Astrocyte of the spinal cord (primary cell): Measurements from ENCODE around the gene C2CD3.

ENCODE experiments used
- DNase-seq: peaks from one replicate; pipeline ENCODE4 v3.0.0; 2011; ENCODE audit warnings: low read depth, low spot score
- H3K4me3 ChIP-seq: 2 replicates; pipeline ENCODE4 v1.5.1; 2011; ENCODE audit warnings: low read depth, mild to moderate bottlenecking, low read length, moderate library complexity
- in situ Hi-C: cut with HindIII; loops from 2 replicates; pipeline ENCODE4 v1.10.0; 2017; ENCODE audit warnings: low sequenced_read_pairs
- TF ChIP-seq, protein P1 (sequence below): IDR thresholded peaks from 2 replicates; pipeline ENCODE4 v1.5.1; 2012; ENCODE audit warnings: low read depth, mild to moderate bottlenecking, low read length, inconsistent platforms

The C2CD3 gene, protein sequence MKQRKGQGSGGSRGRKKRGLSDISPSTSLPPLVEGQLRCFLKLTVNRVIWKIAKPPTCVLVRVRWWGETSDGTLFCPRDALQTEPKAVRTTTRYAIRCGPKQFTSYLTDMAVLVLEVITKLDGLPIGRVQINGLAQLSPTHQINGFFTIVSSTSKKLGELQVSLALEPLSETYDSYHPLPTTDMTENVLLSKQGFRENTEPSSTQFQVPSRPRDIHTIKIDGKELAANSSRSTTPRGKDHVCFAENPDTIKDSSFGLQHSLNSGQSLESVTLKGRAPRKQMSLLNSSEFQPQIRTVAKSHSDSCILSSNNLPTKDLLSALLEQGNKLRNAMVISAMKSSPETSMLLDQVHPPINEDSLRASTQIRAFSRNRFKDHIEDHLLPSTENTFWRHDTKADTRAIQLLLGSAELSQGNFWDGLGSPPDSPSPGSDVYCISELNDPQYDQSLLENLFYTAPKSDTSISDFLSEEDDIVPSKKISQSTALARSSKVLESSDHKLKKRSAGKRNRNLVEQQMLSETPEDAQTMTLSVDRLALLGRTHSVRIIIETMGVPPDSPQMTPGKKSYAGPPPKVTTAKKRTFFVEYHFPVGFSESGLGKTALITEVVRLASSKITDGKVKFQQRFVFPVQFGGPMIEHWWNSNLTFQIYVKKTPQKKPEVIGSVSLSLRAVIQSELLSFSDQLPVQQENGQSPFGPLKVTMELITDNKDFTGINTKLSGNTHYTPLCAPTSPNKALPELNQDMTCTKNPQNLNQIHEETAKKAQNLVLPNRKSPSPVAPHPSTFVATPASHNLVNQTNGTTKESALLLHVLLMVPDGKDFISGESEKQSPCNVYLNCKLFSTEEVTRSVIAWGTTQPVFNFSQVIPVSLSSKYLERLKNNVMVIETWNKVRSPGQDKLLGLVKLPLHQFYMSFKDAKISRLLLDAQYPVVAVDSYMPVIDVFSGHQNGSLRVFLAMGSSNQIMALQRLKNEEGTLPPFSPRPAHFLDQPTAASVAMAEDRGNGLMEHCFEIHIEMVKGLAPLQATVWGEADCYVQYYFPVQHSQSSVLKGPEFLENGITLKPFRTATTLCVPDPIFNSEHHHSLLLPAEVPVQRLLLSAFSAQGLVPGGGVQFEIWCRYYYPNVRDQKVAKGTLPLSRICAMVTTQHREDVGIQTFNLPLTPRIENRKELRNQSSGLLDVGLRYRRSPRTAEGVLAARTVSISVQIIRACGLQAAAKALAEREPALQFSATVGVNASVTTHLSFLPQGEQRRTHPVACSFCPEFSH (N-terminal part only)

DNA sequence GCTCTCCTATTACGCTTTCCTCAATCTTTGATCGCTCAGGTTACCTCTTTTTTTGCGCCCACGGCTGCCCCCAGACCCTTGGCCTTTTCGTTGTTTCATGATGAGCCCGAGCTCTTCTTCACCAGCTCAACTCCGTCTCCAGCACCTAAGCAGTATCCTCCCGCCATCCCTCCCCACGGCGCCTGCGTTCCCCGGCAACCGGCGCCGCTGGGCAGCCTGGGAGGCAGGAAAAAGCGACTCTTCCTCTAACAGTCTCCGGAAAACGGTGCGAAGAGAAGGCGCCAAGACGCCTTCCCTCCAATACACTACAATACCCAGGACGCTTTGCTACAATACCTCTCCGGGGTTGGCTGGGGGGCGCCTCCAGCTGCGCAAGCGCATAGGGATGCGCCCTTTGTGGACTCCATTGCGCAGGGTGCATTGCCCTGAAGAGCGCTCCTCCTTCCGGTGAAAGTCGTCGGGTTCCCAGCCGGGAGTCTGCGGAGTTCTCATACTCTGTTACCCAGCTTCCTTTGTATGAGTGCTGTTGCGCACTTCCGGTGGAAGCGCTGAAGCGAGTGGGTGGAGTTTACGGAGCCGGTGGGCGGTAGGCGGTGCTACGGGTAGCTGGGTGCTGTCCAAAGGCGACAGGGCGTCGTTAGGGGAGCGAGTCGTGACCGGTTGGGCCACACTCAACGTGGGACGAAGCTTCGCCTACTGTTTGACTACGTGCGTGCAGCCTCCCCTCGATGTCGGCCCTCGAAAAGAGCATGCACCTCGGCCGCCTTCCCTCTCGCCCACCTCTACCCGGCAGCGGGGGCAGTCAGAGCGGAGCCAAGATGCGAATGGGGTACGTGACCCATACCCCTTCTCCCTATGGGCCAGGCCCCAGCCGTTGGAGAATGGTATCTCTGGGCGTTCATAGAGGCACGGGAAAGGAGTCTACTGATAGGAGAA lies at the start of gene C2CD3, which contains the start of gene PPME1:
TSS of gene C2CD3 (minus strand) at position 309 of the 936 bp plus-strand sequence. CDS start at position 99, 210 bp downstream.
TSS of gene PPME1 (plus strand) at position 596 of the 936 bp plus-strand sequence. CDS start at position 729, 133 bp downstream.
- in situ Hi-C loops: no loop called here
- peak within 1 kb of the TSS; percentile 96 for H3K4me3 ChIP-seq
- DNase-seq: peak; percentile 100
- TF ChIP-seq, protein P1, sequence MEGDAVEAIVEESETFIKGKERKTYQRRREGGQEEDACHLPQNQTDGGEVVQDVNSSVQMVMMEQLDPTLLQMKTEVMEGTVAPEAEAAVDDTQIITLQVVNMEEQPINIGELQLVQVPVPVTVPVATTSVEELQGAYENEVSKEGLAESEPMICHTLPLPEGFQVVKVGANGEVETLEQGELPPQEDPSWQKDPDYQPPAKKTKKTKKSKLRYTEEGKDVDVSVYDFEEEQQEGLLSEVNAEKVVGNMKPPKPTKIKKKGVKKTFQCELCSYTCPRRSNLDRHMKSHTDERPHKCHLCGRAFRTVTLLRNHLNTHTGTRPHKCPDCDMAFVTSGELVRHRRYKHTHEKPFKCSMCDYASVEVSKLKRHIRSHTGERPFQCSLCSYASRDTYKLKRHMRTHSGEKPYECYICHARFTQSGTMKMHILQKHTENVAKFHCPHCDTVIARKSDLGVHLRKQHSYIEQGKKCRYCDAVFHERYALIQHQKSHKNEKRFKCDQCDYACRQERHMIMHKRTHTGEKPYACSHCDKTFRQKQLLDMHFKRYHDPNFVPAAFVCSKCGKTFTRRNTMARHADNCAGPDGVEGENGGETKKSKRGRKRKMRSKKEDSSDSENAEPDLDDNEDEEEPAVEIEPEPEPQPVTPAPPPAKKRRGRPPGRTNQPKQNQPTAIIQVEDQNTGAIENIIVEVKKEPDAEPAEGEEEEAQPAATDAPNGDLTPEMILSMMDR: peak; percentile 44

DNA sequence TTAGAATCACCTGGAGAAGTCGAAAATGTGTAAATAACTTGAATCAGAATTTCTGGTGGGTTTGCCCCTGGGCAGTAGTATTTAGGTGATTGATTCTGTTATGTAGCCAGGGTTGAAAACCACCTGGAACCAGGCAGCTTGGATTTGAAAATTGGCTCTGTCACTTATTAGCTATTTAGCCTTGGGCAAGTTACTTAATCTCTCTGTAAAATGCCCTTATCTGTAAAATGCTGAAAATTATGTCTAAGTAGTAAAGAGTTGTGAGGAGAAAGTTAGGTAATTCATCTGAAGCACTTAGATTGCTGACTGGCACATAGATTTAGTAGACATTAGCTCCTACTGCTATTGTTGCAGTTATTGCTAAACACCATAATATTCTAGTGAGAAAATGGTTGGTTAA lies 49.6 kb upstream of the C2CD3 start:
- no peak overlapping the region for H3K4me3 ChIP-seq
- DNase-seq: no peak
- in situ Hi-C loops: no loop called here
- TF ChIP-seq, protein P1: no peak

DNA sequence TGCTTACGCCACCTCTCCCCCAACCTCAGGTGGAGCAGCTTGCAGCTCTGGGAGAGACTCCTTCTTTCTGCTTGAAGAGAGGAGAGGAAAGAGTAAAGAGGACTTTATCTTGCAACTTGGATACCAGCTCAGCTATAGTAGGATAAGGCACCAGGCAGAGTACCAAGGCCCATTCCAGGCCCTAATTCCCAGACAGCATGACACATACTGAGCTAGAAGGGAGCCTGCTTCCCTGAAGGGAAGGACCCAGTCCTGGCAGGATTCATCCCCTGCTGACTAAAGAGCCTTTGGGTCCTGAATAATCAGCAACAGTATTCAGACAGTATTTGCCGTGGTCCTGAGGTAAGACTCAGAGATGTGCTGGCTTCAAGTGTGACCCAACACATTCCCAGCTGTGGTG lies 41.7 kb upstream of the C2CD3 start:
- no peak for DNase-seq
- in situ Hi-C loops: no loop called here
- H3K4me3 ChIP-seq: no peak overlapping the region
- TF ChIP-seq, protein P1: no peak

DNA sequence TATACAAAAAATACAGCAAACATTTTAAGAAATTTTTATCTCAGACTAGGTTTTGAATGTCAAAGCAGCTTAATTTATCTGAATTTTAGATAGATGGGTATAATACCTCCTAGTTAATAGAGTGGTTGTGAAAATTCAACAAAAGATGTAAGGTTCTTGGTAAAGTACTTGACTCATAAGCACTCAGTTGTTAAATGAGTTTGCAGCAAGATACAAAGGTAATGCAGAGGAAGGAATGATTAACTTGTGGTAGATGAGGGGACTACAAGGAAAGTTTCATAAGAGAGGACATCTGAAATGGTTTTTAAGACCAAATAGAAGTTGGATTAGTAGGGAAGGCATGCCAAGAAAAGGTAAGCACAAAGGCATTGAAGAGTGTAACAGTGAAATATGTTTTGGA lies 37.7 kb upstream of the C2CD3 start:
- no peak for DNase-seq
- in situ Hi-C loops: no loop called here
- H3K4me3 ChIP-seq: no peak overlapping the region
- TF ChIP-seq, protein P1: no peak

DNA sequence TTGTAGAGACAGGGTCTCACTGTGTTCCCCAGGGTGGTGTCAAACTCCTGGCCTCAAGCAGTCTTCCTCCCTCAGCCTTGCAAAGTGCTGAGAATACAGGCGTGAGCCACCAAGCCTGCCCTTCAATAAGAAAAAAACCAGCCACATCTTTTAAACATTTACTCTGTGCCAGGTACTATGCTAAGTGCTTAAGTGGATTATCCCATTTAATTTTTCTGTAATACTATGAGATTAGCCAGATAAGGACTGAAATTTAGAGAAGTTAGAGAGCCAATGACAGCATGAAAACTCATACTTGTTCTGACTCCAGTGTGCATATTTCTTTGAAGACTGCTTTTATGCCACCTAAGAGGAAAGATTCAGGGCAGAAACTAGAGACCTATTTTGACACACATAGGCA lies 35.9 kb upstream of the C2CD3 start:
- DNase-seq: no peak
- TF ChIP-seq, protein P1: no peak
- in situ Hi-C loops: no loop called here

More for the DNA sequence above, 35.9 kb upstream of the C2CD3 start:
- no peak overlapping the region for H3K4me3 ChIP-seq
